ENCODE measurements around the gene MARF1.

The MARF1 gene

GRCh38 chr16:15602285-15603044 is 40.5 kb downstream of the MARF1 start:
- no peak for TF ChIP-seq CTCF (IDR thresholded peaks at IDR 0.05; ENCODE audit: extremely low read depth, missing control alignments)
- DNase-seq (ENCODE audit: low spot score): no peak

GRCh38 chr16:15601212-15601879 is 41.6 kb downstream of the MARF1 start:
- TF ChIP-seq CTCF (IDR thresholded peaks at IDR 0.05; ENCODE audit: extremely low read depth, missing control alignments): no peak
- DNase-seq (ENCODE audit: low spot score): no peak

GRCh38 chr16:15599303-15600070 is 43.5 kb downstream of the MARF1 start:
- DNase-seq (ENCODE audit: low spot score): no peak
- TF ChIP-seq CTCF (IDR thresholded peaks at IDR 0.05; ENCODE audit: extremely low read depth, missing control alignments): no peak

- TF ChIP-seq CTCF (IDR thresholded peaks at IDR 0.05; ENCODE audit: extremely low read depth, missing control alignments): no peak
These were observed 44.2 kb downstream of the MARF1 start for GRCh38 chr16:15598648-15599190.

GRCh38 chr16:15597822-15598647 is 44.9 kb downstream of the MARF1 start:
- TF ChIP-seq CTCF (IDR thresholded peaks at IDR 0.05; ENCODE audit: extremely low read depth, missing control alignments): no peak
- DNase-seq (ENCODE audit: low spot score): no peak

More at GRCh38 chr16:15598648-15599190, 44.2 kb downstream of the MARF1 start:
- DNase-seq (ENCODE audit: low spot score): no peak

GRCh38 chr16:15597135-15597534 is 45.8 kb downstream of the MARF1 start:
- DNase-seq (ENCODE audit: low spot score): no peak
- TF ChIP-seq CTCF (IDR thresholded peaks at IDR 0.05; ENCODE audit: extremely low read depth, missing control alignments): no peak
